Measurements from ENCODE around the gene FSTL3.

The FSTL3 gene

DNA sequence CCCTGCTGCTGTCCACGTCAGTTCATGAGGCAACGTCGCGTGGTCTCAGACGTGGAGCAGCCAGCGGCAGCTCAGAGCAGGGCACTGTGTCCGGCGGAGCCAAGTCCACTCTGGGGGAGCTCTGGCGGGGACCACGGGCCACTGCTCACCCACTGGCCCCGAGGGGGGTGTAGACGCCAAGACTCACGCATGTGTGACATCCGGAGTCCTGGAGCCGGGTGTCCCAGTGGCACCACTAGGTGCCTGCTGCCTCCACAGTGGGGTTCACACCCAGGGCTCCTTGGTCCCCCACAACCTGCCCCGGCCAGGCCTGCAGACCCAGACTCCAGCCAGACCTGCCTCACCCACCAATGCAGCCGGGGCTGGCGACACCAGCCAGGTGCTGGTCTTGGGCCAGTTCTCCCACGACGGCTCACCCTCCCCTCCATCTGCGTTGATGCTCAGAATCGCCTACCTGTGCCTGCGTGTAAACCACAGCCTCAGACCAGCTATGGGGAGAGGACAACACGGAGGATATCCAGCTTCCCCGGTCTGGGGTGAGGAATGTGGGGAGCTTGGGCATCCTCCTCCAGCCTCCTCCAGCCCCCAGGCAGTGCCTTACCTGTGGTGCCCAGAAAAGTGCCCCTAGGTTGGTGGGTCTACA, 6.6 kb downstream of the FSTL3 start:
- DNase-seq (ENCODE audit: extremely low read depth, insufficient read length) = no peak
- Histone ChIP-seq H3K4me3 (replicated peaks; ENCODE audit: low read depth, low read length) (no peak overlapping the region), H3K27me3 (replicated peaks; ENCODE audit: control insufficient read depth, insufficient read depth, low read length) (no peaks in the 10 kb centered on the region; the same call in 1 of the 2 replicates), H3K36me3 (ENCODE audit: control insufficient read depth, insufficient read depth, low read length) (no peaks in the 10 kb centered on the region)
- TF ChIP-seq, protein P1, sequence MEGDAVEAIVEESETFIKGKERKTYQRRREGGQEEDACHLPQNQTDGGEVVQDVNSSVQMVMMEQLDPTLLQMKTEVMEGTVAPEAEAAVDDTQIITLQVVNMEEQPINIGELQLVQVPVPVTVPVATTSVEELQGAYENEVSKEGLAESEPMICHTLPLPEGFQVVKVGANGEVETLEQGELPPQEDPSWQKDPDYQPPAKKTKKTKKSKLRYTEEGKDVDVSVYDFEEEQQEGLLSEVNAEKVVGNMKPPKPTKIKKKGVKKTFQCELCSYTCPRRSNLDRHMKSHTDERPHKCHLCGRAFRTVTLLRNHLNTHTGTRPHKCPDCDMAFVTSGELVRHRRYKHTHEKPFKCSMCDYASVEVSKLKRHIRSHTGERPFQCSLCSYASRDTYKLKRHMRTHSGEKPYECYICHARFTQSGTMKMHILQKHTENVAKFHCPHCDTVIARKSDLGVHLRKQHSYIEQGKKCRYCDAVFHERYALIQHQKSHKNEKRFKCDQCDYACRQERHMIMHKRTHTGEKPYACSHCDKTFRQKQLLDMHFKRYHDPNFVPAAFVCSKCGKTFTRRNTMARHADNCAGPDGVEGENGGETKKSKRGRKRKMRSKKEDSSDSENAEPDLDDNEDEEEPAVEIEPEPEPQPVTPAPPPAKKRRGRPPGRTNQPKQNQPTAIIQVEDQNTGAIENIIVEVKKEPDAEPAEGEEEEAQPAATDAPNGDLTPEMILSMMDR (IDR thresholded peaks at IDR 0.05; ENCODE audit: insufficient read depth, low read length, poor library complexity, severe bottlenecking) = no peak

DNA sequence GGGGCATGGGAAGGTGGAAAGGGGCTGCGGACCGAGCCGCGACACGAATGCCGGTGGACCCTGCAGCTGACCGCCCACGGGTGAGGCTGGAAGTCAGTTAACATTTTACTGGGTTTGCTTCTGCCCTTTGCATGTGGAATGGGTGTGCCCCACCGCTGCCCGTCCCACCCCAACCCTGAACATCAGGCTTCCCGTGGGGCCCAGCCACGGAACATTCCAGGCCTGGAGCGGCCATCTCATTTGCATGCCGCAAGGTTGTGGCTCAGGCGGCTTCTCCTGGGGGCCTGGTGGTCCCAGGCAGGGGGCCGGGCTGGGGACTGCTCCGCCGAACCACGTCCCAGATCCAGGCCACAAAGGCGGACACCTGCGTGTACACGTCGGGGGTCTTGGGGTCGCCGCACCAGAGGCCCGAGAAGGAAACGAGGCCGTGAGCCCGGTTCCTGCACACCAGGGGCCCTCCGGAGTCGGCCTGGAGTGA, 9.3 kb downstream of the FSTL3 start:
- Histone ChIP-seq H3K36me3 (ENCODE audit: control insufficient read depth, insufficient read depth, low read length) (no peaks in the 10 kb centered on the region), H3K4me3 (replicated peaks; ENCODE audit: low read depth, low read length) (no peak overlapping the region), H3K27me3 (replicated peaks; ENCODE audit: control insufficient read depth, insufficient read depth, low read length) (no peaks in the 10 kb centered on the region; the same call in 1 of the 2 replicates)
- TF ChIP-seq, protein P1 (IDR thresholded peaks at IDR 0.05; ENCODE audit: insufficient read depth, low read length, poor library complexity, severe bottlenecking) = no peak
- no peak for DNase-seq (ENCODE audit: extremely low read depth, insufficient read length)

DNA sequence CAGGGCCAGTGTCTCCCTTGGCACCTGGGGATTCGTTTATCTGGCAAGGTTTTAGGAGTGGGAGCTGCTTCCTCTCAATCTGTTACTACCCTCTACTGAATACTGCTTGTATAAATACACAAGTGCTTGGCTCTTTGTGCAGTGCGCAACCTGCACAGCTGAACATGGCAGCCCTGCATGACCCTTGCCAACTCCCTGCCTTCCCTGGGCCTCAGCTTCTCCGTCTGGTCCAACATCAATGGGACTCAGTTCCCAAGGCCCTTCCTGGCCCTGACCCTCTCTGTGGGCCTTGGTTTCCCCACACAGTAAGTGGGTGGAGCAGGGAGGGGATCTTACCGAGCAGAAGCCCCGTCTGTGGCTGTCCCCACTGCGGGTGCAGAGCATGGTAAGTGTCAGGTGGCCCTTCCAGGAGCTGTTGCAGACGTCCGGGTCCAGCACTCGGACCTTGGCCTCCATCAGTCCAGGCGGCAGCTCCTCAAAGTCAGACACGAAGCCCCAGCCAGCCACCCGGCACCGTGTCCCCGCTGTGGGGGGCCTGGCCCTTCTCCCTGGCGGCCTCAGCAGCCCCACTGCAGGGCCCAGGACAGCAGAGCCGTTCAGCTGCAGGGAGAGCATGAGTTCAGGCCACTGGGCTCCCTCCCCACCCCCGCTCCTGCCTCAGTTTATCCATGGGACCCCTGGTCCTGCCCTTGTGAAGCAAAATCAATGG, 10.6 kb downstream of the FSTL3 start:
- H3K36me3 ChIP-seq (ENCODE audit: control insufficient read depth, insufficient read depth, low read length) = no peaks in the 10 kb centered on the region
- DNase-seq (ENCODE audit: extremely low read depth, insufficient read length) = no peak
- TF ChIP-seq, protein P1 (IDR thresholded peaks at IDR 0.05; ENCODE audit: insufficient read depth, low read length, poor library complexity, severe bottlenecking) = no peak
- H3K4me3 ChIP-seq (replicated peaks; ENCODE audit: low read depth, low read length) = no peak overlapping the region
- H3K27me3 ChIP-seq (replicated peaks; ENCODE audit: control insufficient read depth, insufficient read depth, low read length) = no peaks in the 10 kb centered on the region; the same call in 1 of the 2 replicates

DNA sequence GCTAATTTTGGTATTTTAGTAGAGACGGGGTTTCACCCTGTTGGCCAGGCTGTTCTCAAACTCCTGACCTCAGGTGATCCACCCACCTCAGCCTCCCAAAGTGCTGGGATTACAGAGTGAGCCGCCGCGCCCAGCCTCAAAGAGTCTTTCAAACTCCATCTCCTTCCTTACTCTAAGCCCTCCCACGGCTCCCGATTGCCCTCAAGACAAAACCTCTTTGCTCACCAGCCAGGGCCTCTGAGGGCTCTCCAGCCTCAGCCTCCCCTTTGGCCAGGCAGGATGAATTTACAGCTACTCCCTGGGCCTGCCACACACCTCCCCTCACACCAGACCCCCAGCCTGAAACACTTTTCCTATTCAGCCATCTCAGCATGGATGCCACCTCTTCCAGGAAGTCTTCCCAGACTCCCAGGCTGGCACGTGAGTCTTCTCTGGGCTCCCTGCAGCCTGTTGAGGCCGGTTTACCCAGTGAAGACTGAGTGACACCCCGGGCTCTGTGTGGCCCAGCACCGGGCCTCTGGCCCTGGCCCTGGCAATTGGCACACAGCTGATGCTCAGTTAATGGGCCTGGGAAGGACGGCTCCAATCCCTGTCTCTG, 11.5 kb downstream of the FSTL3 start:
- Histone ChIP-seq H3K4me3 (replicated peaks; ENCODE audit: low read depth, low read length) (no peak overlapping the region), H3K36me3 (ENCODE audit: control insufficient read depth, insufficient read depth, low read length) (no peaks in the 10 kb centered on the region), H3K27me3 (replicated peaks; ENCODE audit: control insufficient read depth, insufficient read depth, low read length) (no peaks in the 10 kb centered on the region; the same call in 1 of the 2 replicates)
- TF ChIP-seq, protein P1 (IDR thresholded peaks at IDR 0.05; ENCODE audit: insufficient read depth, low read length, poor library complexity, severe bottlenecking) = no peak
- DNase-seq (ENCODE audit: extremely low read depth, insufficient read length) = no peak

DNA sequence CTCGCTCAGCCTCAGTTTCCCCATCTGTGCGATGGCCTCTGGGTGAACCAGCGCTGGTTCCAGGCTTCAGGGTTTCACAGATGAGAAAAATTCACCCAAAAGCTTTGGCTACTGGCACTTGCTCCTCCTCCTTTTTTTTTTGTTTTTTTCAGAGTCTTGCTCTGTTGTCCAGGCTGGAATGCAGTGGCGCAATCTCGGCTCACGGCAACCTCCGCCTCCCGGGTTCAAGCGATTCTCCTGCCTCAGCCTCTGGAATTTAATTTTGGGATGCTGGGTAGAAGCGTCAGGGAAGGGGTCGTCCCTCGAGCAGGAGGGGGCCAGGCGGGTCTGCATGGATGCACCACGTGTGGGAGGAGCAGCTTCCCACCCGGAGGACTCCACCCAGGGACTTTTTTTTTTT, 12.0 kb downstream of the FSTL3 start:
- H3K27me3 ChIP-seq (replicated peaks; ENCODE audit: control insufficient read depth, insufficient read depth, low read length) = no peaks in the 10 kb centered on the region; the same call in 1 of the 2 replicates
- TF ChIP-seq, protein P1 (IDR thresholded peaks at IDR 0.05; ENCODE audit: insufficient read depth, low read length, poor library complexity, severe bottlenecking) = no peak
- no peaks in the 10 kb centered on the region for H3K36me3 ChIP-seq (ENCODE audit: control insufficient read depth, insufficient read depth, low read length)
- no peak for DNase-seq (ENCODE audit: extremely low read depth, insufficient read length)
- H3K4me3 ChIP-seq (replicated peaks; ENCODE audit: low read depth, low read length) = no peak overlapping the region

Measured in GM06990 (cell line).